Stimulated activated CD8-positive, alpha-beta memory T cell treated with anti-CD3 and anti-CD28 coated beads, Interleukin-7, amount 100 ng/mL, for 24 hours (primary cell): Measurements from ENCODE around the gene ZNF697.

Experiments
- DNase-seq: peaks from one replicate; pipeline ENCODE4 v3.0.0-alpha.2; 2020; ENCODE audit warnings: low read depth

Gene ZNF697

DNA sequence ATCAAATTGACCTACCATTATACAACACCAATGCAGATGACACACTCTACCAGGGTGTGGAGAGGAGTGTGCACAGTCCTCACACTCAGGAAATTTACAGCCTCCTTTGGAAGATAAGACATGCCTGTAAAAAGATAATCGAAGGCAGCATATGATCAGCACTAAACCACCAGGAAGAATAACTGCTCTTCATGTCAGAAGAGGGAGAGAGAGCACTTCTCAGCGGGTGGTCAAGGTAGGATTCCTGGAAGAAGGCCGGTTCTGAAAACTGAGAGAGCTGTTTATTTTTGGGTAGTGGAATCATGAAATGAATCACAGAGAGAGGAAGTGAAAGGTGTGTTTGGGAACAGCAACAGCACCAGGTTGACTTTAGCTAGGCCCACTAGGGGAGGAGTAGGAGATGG lies 14.0 kb upstream of the ZNF697 start:
- no peak for DNase-seq

DNA sequence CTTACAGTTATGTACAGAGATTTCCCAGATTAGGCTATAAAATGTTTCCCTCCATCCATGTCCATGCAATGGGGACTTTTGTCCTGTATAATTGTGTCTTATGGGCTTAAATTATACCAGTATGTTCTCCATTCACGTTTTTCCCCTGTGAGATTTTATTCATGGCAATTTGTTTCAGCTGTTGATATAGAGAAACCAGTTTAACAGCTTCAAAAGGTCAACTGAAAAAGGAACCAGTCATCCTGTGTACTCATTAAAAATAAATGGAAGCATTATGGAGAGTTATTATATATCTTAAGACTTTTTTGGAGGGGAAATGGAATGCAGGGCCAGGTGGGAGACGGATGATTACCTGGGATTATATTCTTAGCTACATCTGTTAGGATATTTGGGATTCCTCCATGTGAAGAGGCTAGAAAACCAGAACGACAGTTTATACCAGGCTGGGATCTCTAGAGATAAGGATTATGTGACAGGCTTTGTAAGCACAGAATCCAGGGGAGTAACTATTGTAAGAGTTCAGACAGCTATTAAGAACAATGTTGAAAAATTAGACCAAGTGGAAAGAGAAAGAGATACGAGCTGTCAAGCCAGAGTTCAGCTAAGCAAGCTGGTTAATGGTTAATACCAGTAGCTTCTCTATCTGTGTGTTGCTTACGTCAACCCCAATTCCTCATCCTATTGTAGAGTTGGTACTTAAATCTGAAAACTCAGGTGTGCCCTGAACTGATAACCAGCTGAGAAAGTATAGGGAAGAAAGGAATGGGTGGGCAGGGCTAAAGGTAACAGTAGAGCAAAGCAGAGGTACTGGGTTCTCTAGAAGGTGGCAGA lies 12.4 kb upstream of the ZNF697 start:
- no peak for DNase-seq

DNA sequence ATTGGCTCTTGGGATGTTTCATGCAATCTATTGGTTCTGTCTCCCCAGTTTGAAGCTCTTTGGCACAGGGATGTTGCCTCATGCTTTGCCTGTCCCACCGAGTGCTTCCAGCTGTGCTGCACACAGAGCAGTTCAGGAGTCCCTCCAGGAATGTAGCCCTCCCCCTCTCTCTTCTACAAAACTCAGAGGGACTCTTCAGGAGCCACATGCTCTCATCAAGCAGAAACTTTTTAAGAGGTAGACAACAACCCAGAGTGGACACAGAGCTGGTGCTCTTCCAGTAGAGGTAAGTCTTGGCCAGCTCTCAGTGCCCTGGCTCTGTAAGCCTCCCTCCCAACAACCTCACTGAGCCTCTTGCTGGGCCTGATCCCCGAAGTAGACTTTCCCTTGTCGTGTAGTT lies 11.6 kb upstream of the ZNF697 start:
- no peak for DNase-seq

DNA sequence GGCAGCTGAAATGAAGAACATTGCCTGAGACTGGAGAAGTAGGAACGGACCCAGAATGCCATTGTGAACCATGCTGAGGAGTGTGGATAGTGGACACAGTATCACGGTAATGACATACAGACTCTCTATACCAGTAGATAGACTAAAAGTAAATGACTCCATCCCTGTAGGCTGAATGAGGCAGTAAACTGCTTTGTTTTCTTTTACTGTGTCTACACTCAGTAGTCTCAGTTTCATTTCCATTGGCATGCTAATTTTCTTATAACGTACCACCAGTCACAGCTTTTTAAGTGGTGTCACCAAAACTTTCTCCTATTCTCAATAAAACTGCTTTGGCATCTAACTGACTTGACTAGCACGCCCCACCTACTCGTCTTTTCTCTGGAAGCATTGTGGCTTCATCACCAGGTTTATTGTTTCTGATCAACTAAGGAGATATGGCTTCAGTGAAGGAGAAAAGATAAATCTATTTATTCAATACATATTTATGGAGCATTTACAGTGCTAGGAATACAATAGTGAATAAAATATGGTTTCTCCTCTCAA lies 8.4 kb upstream of the ZNF697 start:
- DNase-seq: no peak

- no peak for DNase-seq
Observed at GRCh38 chr1:119655154-119655553, 7.1 kb upstream of the ZNF697 start.

DNA sequence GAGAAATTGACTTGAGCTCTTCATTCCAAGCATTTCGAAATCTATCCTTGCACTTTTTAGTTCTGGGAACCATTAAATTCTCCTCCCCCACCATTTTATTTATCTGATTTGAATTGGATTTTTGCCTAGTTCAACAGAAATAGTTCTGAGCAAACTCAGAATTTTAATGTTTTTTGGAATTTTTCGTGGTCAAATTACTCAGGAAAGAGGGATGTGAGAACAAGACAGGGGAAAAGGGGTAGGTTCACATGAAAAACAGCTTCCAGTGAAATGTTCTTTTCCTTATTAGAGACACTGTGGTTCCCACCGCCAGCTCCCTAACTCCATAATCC lies 5.7 kb upstream of the ZNF697 start:
- no peak for DNase-seq

DNA sequence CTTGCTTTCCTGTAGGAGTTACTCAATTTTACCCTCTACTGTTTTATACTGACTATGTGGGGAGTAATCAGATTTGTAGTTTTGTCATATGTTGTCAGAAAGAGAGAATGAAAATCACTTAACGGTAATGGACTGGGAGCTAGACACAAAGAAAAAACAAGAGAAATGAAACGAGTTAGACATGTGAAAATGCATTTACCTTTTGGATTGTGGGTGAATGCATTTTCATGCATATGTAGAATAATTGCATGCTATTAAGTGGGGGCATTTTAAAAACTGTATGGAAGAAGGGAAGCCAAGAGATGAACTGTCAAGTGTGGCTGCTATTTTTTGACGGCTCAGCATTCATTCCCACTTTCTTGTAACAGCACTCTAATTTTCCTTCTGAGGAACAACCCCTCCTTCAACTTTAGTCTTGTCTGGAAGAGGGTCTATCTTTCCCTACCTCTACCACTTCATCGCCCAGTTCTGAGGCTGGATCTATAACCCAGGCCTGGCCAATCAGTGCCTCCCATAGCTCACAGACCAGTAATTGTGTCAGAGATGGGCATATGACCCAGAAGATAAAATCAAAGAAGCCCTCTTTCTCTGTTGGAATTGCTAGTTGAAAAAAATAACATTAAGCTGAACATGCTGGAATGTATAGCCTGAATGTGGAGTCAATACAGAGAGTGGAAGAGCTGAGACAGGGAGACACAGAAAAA lies 5.2 kb upstream of the ZNF697 start:
- no peak for DNase-seq

- no peak for DNase-seq
Observed at GRCh38 chr1:119652587-119652986, 4.5 kb upstream of the ZNF697 start.

- no peak for DNase-seq
Observed at GRCh38 chr1:119651641-119652040, 3.6 kb upstream of the ZNF697 start.

- DNase-seq: no peak
Observed at GRCh38 chr1:119651133-119651532, 3.1 kb upstream of the ZNF697 start.

- DNase-seq: no peak
Observed at GRCh38 chr1:119648620-119649004, 546 bp upstream of the ZNF697 start.

DNA sequence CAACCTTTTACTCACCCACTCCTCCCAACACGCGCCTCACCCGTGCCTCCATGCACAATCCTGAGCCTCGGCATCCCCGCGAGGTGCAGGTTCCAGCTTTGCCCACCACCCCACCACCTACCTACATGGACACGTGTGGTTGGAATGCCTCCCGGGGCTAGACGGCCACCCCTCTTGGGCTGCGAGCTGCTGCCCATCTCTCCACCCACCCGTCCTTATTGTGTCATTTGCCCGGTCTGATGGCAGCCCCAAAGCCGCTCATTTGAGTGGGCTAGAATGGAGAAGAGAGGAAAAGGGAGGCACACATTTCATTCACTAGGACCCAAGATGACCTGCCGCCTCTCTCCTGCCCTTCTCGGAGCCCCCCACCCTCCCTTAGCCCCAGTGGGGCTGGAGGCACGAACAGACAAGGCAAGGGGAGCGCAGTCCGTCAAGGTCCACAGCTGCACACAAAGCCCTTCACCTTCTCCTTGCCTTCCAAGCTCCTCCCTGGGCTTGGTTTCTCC lies 785 bp downstream of the ZNF697 start:
- DNase-seq: no peak

DNA sequence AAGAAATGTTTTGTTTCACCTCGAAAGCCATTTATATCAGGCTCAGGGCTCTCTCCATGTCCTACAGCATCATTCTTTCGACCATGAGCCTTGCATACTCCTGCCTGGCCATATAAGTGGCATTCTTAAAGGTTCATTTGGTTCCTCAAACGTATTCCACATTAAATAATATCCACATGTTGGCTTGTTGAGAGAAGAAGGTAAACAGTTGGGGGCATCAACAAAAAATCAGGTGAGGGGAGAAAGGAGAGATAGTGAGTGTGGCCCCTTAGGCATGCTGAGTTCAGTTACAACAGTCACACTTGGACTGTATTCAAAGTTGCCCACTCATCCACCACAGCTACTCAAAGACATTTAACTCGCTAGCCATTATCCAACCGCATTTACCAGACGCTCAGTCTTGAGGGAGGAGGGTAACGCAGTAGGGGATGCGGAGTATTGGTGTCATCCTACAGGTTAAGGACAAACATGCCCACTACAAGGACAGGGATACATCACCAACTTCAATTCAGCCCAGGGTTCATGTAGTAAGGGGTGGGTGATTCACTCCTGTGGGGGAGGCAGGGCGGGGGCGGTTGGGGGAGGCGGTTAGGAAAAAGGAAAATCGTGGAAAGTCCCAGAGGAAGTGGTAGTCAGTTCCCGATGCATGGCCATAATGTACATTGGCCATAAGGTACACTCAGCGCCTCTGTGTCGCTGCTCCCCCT lies 1.4 kb downstream of the ZNF697 start:
- no peak for DNase-seq

GRCh38 chr1:119639109-119639508 lies 9.0 kb downstream of the ZNF697 start:
- DNase-seq: no peak

DNA sequence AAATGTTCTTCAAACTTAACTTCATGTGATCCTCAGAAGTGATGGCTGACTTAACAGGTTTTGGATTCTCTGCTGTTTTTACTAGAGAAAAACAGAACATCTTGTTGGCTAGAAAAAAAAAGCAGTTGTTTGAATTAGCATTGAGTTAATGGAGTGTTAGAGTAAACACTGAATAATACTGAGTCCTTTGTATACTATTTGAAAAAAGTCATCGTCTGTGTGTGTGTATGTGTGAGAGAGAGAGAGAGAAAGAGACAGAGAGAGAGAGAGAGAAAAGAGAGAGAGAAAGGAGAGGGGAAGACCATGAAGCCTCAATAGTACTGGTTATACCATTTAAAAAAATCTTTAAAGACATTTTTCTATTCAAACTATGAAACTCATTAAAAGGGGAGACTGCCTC lies 10.4 kb downstream of the ZNF697 start:
- DNase-seq: no peak

GRCh38 chr1:119636491-119637089 lies 11.5 kb downstream of the ZNF697 start:
- no peak for DNase-seq

DNA sequence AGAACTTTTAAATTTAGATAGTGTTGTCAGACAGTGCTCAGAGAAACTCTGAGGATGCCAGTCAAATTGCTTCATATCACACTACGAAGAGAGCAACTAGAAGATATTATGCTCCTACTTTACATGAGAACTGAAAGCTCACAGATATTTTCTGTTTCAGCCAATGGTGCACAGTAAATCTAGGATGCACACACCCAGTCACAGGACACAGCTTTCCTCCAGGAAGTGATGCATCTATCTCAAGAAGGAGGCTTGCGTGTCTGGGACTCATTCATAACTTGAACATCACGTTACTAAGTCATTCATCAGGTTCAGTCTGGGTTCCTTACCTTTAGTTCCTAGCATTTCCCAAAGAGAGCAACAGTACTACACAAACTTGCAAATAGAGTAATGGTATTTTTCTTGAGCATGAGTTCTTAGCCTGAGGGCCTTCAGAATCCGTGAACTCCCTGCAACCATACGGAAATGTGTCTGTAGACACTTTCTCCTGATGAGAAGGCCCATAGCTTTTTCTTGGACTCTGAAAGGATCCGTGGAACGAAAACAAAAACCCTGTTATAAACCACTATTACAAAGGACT lies 12.2 kb downstream of the ZNF697 start:
- DNase-seq: no peak

GRCh38 chr1:119634016-119634415 lies 14.1 kb downstream of the ZNF697 start:
- no peak for DNase-seq

- no peak for DNase-seq
Observed at GRCh38 chr1:119633575-119633974, 14.5 kb downstream of the ZNF697 start.

DNA sequence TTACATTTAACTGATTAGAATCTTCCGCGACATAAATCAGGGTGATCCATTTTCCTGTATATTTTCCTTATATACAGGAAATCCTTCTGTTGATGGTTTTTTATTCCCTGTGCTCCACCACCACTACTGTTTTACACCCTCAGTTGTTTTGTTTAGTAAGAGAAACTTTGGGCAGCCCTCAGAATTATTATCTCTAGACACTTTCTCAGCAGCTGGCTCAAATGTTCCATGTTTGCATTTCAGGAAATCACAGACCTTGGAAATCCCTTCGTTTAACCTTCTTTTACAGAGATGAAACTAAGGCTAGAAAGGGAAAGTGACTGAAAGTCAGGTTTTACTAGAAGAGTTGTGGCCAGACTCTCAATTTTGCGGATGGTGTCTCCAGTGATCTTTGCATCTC lies 15.2 kb downstream of the ZNF697 start:
- DNase-seq: no peak

- no peak for DNase-seq
Observed at GRCh38 chr1:119632103-119632490, 16.0 kb downstream of the ZNF697 start.
